Left renal pelvis (tissue), 4 donors: ENCODE data around the gene TFRC. TPM values are rescaled to one million over a fixed set of nuclear protein-coding genes. Genes with fewer than 3 reads are reported as not detected.
"Not testable (repeated sequence)": the region's sequence is repeated elsewhere in the genome, so short reads cannot be mapped to it uniquely, and the experiment has no call there.

Source experiments
- DNase-seq, 4 donors: peaks; one replicate each; pipeline ENCODE4 v3.0.0-alpha.2; 2013; ENCODE audit warnings: low read depth in 4 of 4, low spot score in 3 of 4
- polyA plus RNA-seq, 4 donors: library from polyadenylated mRNA; unstranded; fragments of 120-200 nt; gene quantifications; one replicate each; pipeline ENCODE4 v1.2.1, GENCODE V29; 2013; ENCODE audit not compliant: insufficient read length in 4 of 4

Gene TFRC
- polyA plus RNA-seq, 4 donors: 41.7 to 53.6 (median 47.5) TPM

DNA sequence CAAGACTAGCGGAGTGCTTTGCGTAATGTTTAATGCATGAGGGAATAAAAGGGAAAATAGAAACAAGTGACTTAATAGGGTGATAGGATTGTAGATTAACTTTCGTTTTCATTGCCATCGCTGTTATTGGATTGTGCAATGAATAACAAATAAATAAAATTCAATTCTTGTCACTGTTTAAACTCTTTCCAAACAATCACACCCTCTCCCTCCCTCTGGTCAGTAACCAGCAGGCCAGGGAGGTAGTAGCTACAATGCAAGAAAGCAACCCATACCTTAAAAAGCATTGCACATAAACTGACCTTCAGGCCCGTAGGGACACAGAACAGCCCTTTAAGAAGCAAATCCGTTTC, 705 bp upstream of the TFRC start:
- DNase-seq: peak in 1 of 4 donors; percentile 4

DNA sequence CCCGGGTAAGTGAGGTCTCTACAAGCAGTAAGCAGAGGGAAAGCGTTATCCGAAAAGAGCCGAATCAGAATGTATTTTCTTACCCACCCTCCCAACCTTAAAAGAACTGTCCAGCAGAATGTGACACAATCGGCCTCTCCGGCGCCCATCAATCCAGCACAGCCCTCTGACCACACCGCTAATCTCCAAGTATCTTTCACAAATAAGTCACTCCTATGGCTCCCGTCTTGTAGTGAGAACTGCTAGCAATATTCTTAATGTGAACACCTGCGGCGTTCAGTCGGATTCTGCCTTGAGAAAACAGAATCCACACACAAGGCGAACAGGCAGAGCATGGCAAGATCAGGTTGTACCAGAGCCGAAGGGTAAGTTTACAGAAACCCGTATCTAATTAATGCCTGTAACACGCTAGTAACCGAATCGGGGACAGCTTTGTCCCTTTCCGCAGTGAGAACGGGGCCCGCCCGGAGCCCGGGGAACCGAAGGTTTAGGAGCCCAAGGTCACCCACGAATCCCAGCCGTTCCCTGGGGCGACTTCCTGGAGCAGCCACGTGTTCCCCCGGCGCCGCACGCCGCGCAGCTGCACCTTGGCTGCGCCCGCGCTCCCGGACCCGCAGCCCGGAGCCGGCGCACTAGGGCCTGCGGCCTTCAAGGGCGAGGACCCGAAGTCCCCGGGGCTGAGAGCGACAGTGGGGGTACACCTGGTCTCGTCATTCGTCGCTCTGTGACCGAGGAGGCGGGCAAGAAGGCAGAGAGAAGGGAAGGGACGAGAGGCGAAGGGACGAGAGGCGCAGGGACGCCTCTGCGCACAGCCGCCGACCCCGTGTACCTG, 672 bp downstream of the TFRC start:
- peak in 2 of 4 donors; percentile 29 to 33 for DNase-seq

GRCh38 chr3:196080101-196080846, 1.6 kb downstream of the TFRC start:
- DNase-seq: not testable (repeated sequence)

DNA sequence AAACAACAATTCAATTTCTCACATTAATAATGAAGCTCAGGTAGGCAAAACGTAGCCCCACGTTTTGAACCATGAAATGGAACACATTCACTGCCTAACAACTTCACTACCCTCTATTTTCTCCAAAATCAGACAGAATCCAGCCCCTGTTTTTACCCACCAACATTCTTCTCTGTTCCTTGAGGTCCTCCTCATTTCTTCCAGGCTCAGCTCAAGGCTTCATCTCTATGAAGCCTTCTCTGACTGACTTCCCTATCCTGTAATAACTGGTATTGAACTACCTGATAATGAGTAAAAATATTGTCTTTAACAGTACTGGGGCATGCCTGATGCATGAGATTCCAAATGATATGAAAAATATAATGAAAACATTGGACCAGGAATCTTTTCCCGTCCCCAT, 2.2 kb downstream of the TFRC start:
- DNase-seq: no peak

GRCh38 chr3:196075013-196075412, 6.9 kb downstream of the TFRC start:
- no peak for DNase-seq

DNA sequence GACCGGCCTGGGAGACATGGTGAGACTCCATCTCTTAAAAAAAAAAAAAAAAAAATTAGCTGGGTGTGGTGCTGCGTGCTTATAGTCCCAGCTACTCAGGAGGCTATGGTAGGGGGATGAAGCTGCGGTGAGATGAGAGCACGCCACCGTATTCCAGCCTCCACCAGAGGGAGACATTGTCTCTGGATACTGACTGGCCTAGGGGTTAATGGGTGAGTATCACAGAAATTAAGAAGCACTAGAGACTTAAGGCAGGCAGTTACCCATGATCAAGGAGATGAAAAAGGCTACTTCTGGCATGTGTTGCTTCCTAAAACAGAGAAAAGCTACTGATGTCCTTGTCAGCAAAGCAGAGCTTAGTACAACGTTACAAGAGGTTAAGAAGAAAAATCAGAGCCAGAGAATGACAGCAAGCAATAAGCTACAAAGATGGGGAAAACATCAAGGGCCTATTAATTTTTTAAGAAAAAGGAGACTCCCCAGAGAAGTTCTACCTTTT, 8.6 kb downstream of the TFRC start:
- peak in 2 of 4 donors; percentile 38 to 49 for DNase-seq

DNA sequence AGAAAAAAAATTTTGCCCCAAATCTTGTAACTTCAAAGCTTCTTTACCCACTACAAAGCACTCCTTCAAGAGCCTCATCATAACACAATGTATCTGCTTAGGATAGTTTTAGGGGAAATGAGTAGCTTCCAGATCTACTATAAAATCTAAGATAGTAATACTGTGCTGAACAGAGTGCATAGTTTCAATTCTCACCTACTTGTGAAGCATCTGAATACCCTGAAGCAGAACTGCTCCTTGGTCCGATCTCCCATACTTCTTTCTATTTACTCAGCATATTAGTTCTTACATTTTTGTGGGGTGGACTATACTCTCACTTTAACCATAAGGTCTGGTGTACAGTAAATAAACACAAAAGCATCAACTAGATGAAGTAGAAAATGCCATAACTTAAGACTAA, 9.6 kb downstream of the TFRC start:
- no peak for DNase-seq

GRCh38 chr3:196068812-196069211, 13.1 kb downstream of the TFRC start:
- DNase-seq: not testable (repeated sequence)

GRCh38 chr3:196067439-196067838, 14.5 kb downstream of the TFRC start:
- DNase-seq: no peak

DNA sequence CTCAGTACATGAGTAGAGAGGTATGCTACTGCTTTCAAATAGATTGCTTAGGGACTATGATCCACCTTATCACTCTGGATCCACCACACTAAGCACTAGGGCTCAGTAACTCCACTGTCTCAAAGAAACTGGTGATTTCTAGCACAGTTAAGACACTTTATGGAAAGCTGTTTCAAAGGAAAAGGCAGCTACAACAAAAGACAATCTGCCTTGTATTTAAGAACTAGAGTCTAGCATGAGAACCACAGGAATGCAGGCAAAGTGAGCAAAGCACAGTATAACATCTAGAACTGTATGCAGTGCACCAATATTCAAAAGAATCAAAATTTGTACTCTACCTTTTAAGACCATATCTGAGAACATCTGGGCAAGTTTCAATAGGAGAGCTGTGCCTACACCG, 17.9 kb downstream of the TFRC start:
- no peak for DNase-seq

- no peak for DNase-seq
These were observed 18.4 kb downstream of the TFRC start for GRCh38 chr3:196063456-196063855.

DNA sequence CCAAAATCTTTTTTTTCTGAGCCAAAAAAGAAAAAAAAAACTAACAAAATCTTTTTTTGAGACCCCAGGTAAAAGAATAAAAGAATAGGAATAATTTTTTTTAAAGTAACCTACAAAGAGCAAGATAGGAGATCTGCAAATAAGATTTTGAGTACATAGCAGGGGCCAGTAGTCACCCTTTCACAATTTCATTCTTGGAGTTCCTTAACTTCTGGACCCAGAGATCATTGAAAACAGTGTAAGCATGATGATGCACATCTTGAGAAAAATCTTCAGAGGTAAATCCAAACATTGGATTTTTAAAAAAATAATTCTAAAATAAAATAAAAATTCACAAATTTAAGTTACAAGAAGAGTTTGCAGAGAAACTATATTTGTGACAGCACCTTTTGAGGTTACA, 18.8 kb downstream of the TFRC start:
- no peak for DNase-seq

GRCh38 chr3:196060834-196061233, 21.1 kb downstream of the TFRC start:
- DNase-seq: no peak

- DNase-seq: no peak
These were observed 24.0 kb downstream of the TFRC start for GRCh38 chr3:196057760-196058331.

DNA sequence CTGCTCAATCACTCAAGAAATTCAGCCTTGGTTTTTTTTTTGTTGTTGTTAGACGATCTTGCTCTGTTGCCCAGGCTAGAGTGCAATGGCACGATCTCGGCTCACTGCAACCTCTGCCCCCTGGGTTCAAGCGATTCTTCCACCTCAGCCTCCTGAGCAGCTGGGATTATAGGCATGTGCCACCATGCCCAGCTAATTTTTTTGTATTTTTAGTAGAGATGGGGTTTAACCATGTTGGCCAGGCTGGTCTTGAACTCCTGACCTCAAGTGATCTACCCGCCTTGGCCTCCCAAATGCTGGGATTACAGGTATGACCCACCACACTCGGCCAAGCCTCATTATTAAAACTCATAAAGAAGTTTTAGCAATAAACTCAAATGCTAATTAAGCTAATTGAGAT, 25.5 kb downstream of the TFRC start:
- DNase-seq: not testable (repeated sequence)

GRCh38 chr3:196055683-196056270, 26.1 kb downstream of the TFRC start:
- DNase-seq: no peak

- DNase-seq: no peak
These were observed 26.6 kb downstream of the TFRC start for GRCh38 chr3:196055240-196055639.

DNA sequence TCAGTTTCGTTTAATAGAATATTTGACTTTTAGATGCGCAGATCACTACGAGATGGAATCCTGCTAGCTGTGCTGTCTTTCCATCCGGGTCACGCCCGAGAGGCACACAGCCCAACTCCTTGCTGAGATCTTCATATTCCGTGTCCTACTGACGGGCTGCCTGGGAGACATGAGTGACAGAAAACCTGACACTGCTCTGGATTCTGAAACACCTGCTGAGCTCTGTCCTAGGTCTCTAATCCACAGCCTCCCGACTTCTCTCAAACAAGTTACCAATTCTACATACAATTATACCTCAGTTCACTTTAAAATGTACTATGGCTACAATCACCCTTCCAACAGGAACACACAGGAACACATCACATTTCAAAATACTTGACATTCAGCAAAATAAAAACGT, 27.2 kb downstream of the TFRC start:
- no peak for DNase-seq

- no peak for DNase-seq
These were observed 28.4 kb downstream of the TFRC start for GRCh38 chr3:196053487-196053886.

DNA sequence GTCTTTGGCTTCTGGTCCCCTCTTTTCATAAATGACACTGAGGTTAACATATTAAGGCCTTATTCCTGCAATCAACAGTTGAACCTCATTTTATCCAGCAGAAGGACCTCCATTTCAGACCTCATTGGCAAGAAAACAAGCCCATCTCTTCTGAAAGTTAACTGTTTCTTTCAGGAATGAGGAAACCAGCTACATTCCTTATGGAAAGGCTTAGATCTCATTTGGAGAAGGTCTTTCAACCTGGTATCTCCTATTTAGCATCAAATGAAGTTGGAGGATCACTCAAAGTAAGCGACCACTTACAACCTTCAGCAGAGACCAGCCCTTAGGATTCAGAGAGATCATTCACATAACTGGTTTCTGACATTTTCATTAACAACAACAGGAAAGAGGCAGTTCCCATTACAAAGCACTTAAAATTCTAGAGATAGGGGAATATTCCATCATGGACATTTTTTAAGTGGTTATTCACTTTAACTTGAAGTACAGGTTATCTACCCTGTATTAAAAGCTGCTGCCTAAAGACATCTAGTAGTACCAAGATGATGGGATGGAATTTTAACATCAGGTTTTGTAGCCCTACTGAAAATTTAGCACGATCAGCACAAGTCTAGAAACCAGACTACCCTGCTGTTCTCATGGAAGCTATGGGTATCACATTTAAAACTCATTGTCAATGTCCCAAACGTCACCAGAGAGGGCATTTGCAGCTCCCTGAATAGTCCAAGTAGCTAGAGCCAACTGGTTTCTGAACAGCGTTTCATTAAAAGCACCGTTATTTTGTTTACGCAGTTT, 30.4 kb downstream of the TFRC start:
- no peak for DNase-seq
